Cardiac muscle cell (in vitro differentiated cells and primary cell): ENCODE data around the gene PLD1. TPM values are rescaled to one million over a fixed set of nuclear protein-coding genes. Genes with fewer than 3 reads are reported as not detected.
"Not testable (repeated sequence)": the region's sequence is repeated elsewhere in the genome, so short reads cannot be mapped to it uniquely, and the experiment has no call there.

Experiments
- DNase-seq, 2 donors: peaks; one replicate each; pipeline versions ENCODE4 v3.0.0 to v3.0.0-alpha.2; 2010 to 2017; ENCODE audit warnings: low read depth in 1 of 2, low spot score in 1 of 2
- H3K27ac ChIP-seq: fragments of 200-600 bp; sonication (generic); 2 replicates; pipeline ENCODE4 v1.5.1; 2016
- H3K27me3 ChIP-seq: fragments of 200-600 bp; sonication (generic); 2 replicates; pipeline ENCODE4 v1.6.0; 2016; ENCODE audit warnings: control low read depth
- H3K36me3 ChIP-seq: fragments of 200-600 bp; sonication (generic); 2 replicates; pipeline ENCODE4 v1.5.1; 2016; ENCODE audit warnings: control low read depth
- H3K4me1 ChIP-seq: fragments of 200-600 bp; sonication (generic); 2 replicates; pipeline ENCODE4 v1.8.1; 2017; ENCODE audit warnings: low read depth, mild to moderate bottlenecking, mixed run types
- H3K4me3 ChIP-seq: fragments of 200-600 bp; sonication (generic); 2 replicates; pipeline ENCODE4 v1.5.1; 2016; ENCODE audit warnings: mild to moderate bottlenecking
- H3K9me3 ChIP-seq: fragments of 200-600 bp; sonication (generic); 2 replicates; pipeline ENCODE4 v1.5.1; 2017; ENCODE audit warnings: low read depth, mild to moderate bottlenecking, control low read depth
- CTCF ChIP-seq: IDR thresholded peaks from 2 replicates; pipeline ENCODE4 v1.5.1; 2012; ENCODE audit warnings: low read depth, mild to moderate bottlenecking, low read length
- polyA plus RNA-seq: library from polyadenylated mRNA; unstranded; fragments of >200 nt; fragmentation: Nextera tagmentation; extraction: Ambion mirVana; gene quantifications from 2 replicates; pipeline ENCODE4 v1.2.1, GENCODE V29; 2016
- total RNA-seq: library from RNA; depleted of rRNA; stranded (reverse); fragments of >200 nt; gene quantifications from 2 replicates; pipeline ENCODE4 v1.2.3, GENCODE V29; 2016

PLD1 gene
- total and polyA plus RNA-seq, 2 experiments from 2014 or later = 18.3 to 35.1 TPM

- H3K27ac ChIP-seq = no peak overlapping the region
These were observed 10.8 kb upstream of the PLD1 start for GRCh38 chr3:171821044-171821443.

GRCh38 chr3:171817074-171817800 lies 7.0 kb upstream of the PLD1 start:
- peaks cover 8% of the 10 kb centered on the region for H3K4me1 ChIP-seq
- H3K27ac ChIP-seq = no peak overlapping the region
- H3K9me3 ChIP-seq = no peaks in the 10 kb centered on the region
- H3K27me3 ChIP-seq = no peaks in the 10 kb centered on the region
- no peaks in the 10 kb centered on the region for H3K36me3 ChIP-seq
- H3K4me3 ChIP-seq = no peak overlapping the region
- TF ChIP-seq CTCF = no peak
- no peak for DNase-seq

More at GRCh38 chr3:171821044-171821443, 10.8 kb upstream of the PLD1 start:
- peaks cover 8% of the 10 kb centered on the region for H3K4me1 ChIP-seq
- H3K4me3 ChIP-seq = no peak overlapping the region
- no peak for TF ChIP-seq CTCF
- peak in 1 of 2 donors; percentile 75 for DNase-seq
- H3K27me3 ChIP-seq = no peaks in the 10 kb centered on the region
- no peaks in the 10 kb centered on the region for H3K36me3 ChIP-seq
- no peaks in the 10 kb centered on the region for H3K9me3 ChIP-seq

GRCh38 chr3:171815973-171816595 lies 5.8 kb upstream of the PLD1 start:
- H3K36me3 ChIP-seq = no peaks in the 10 kb centered on the region
- no peak overlapping the region for H3K4me3 ChIP-seq
- no peaks in the 10 kb centered on the region for H3K9me3 ChIP-seq
- TF ChIP-seq CTCF = no peak
- peaks cover 9% of the 10 kb centered on the region for H3K4me1 ChIP-seq
- no peaks in the 10 kb centered on the region for H3K27me3 ChIP-seq
- DNase-seq = peak in 1 of 2 donors; percentile 83
- H3K27ac ChIP-seq = no peak overlapping the region

GRCh38 chr3:171814662-171815061 lies 4.4 kb upstream of the PLD1 start:
- H3K4me1 ChIP-seq, H3K27ac ChIP-seq, DNase-seq, H3K36me3 ChIP-seq, H3K4me3 ChIP-seq, H3K27me3 ChIP-seq, H3K9me3 ChIP-seq: not testable (repeated sequence)

GRCh38 chr3:171813897-171814460 lies 3.7 kb upstream of the PLD1 start:
- DNase-seq = peak in 1 of 2 donors; percentile 79
- peaks cover 5% of the 10 kb centered on the region for H3K4me1 ChIP-seq
- H3K4me3 ChIP-seq = no peak overlapping the region
- no peak for TF ChIP-seq CTCF
- no peak overlapping the region for H3K27ac ChIP-seq
- no peaks in the 10 kb centered on the region for H3K9me3 ChIP-seq
- no peaks in the 10 kb centered on the region for H3K36me3 ChIP-seq
- no peaks in the 10 kb centered on the region for H3K27me3 ChIP-seq

- no peak overlapping the region for H3K27ac ChIP-seq
- no peak for DNase-seq
- H3K4me1 ChIP-seq = peaks cover 5% of the 10 kb centered on the region
- TF ChIP-seq CTCF = no peak
- no peak overlapping the region for H3K4me3 ChIP-seq
- no peaks in the 10 kb centered on the region for H3K36me3 ChIP-seq
- no peaks in the 10 kb centered on the region for H3K27me3 ChIP-seq
- H3K9me3 ChIP-seq = no peaks in the 10 kb centered on the region
These were observed 3.1 kb upstream of the PLD1 start for GRCh38 chr3:171813278-171813896.
